Gastrocnemius medialis (tissue), 4 donors: ENCODE measurements around the gene TTBK1. TPM values are rescaled to one million over a fixed set of nuclear protein-coding genes. Genes with fewer than 3 reads are reported as not detected.

ENCODE experiments used
- ATAC-seq, 2 donors: fragments of 150-250 bp; one replicate each; pipeline ENCODE4 v1.9.1; 2016
- DNase-seq, 2 donors: peaks; one replicate each; pipeline ENCODE4 v3.0.0-alpha.2; 2019
- H3K27ac ChIP-seq, 4 donors: fragments of 200-600 bp; sonication (generic); 1 replicate in 1 of 4; 2 replicates in 3 of 4; pipeline ENCODE4 v1.5.1; 2016 to 2018; ENCODE audit warnings: mild to moderate bottlenecking in 2 of 4, moderate library complexity in 1 of 4
- H3K27me3 ChIP-seq, 3 donors: fragments of 200-600 bp; sonication (generic) in 2 of 3; 1 replicate in 1 of 3; 2 replicates in 2 of 3; pipeline versions ENCODE4 v1.5.1 to v1.6.0; 2016 to 2019; ENCODE audit warnings: mild to moderate bottlenecking in 1 of 3, moderate library complexity in 1 of 3
- H3K36me3 ChIP-seq, 2 donors: fragments of 200-600 bp; sonication (generic) in 1 of 2; one replicate each; pipeline ENCODE4 v1.5.1; 2017 to 2018
- H3K4me1 ChIP-seq, 2 donors: fragments of 200-600 bp; sonication (generic) in 1 of 2; one replicate each; pipeline ENCODE4 v1.5.1; 2016 to 2017; ENCODE audit warnings: mild to moderate bottlenecking in 2 of 2
- H3K4me3 ChIP-seq, 4 donors: fragments of 200-600 bp; sonication (generic) in 3 of 4; 1 replicate in 1 of 4; 2 replicates in 3 of 4; pipeline ENCODE4 v1.5.1; 2016 to 2019; ENCODE audit warnings: mild to moderate bottlenecking in 2 of 4
- H3K9me3 ChIP-seq, 3 donors: fragments of 200-600 bp; sonication (generic) in 2 of 3; 1 replicate in 1 of 3; 2 replicates in 2 of 3; pipeline ENCODE4 v1.5.1; 2016 to 2019
- CTCF ChIP-seq, 5 experiments: fragments of 450-650 bp in 3 of 5; fragments of 200-600 bp in 2 of 5; sonication (generic) in 2 of 5; IDR thresholded peaks in 4 of 5; conservative IDR thresholded peaks in 1 of 5; 1 replicate in 4 of 5; 2 replicates in 1 of 5; pipeline ENCODE4 v1.5.1; 2016 to 2019; ENCODE audit warnings: antibody characterized with exemption in 5 of 5, mild to moderate bottlenecking in 3 of 5, moderate library complexity in 3 of 5
- POLR2A ChIP-seq, 2 donors: fragments of 450-650 bp; IDR thresholded peaks; one replicate each; pipeline ENCODE4 v1.6.1; 2017; ENCODE audit warnings: antibody characterized with exemption in 2 of 2, mild to moderate bottlenecking in 2 of 2, moderate library complexity in 2 of 2
- in situ Hi-C, 4 donors: fragments of 200-750 bp; cut with MboI; loops; one replicate each; pipeline versions ENCODE4 v1.15.0 to v1.8.0; 2017; ENCODE audit warnings: low sequenced_read_pairs in 4 of 4
- intact Hi-C: fragments of 100-400 bp; cut with DNase I; formaldehyde crosslinking; loops from one replicate; pipeline ENCODE4 v1.15.1; 2023; ENCODE audit warnings: low total_unique reads
- total RNA-seq, 4 donors: library from RNA; depleted of rRNA; stranded (reverse); fragments of >200 nt; gene quantifications; one replicate each; pipeline versions ENCODE4 v1.1.0 to v1.2.3, GENCODE V29; 2016

Gene TTBK1
- total RNA-seq, 4 donors from 2014 or later: 0.04 TPM; not detected in 3

GRCh38 chr6:43297644-43298564, 54.6 kb downstream of the TTBK1 start, which contains the start of gene SLC22A7:
SLC22A7 (plus strand) TSS chr6:43298260; CDS start chr6:43298359, 99 bp downstream.
- no peak within 1 kb of the TSS for H3K27ac ChIP-seq
- intact Hi-C loops (no loop called here), in situ Hi-C loops (no loop called here)
- peaks cover 5 to 9% (median 6%) of the 10 kb centered on the region in 3 donors for H3K27me3 ChIP-seq
- H3K4me3 ChIP-seq: no peak within 1 kb of the TSS
- no peaks in the 10 kb centered on the region for H3K4me1 ChIP-seq
- ATAC-seq: no peak
- no peaks in the 10 kb centered on the region for H3K9me3 ChIP-seq
- no peak for DNase-seq
- TF ChIP-seq POLR2A (IDR thresholded peaks at IDR 0.05) (no peak), CTCF (IDR thresholded peaks at IDR 0.05 in 4 of 5, conservative IDR thresholded peaks at IDR 0.05 in 1 of 5) (no peak)
- no peaks in the 10 kb centered on the region for H3K36me3 ChIP-seq

GRCh38 chr6:43298565-43299337, 55.5 kb downstream of the TTBK1 start:
- no peak for ATAC-seq
- TF ChIP-seq POLR2A (IDR thresholded peaks at IDR 0.05) (no peak), CTCF (IDR thresholded peaks at IDR 0.05 in 4 of 5, conservative IDR thresholded peaks at IDR 0.05 in 1 of 5) (no peak)

GRCh38 chr6:43299338-43300293, 56.3 kb downstream of the TTBK1 start:
- peaks cover 5 to 9% (median 6%) of the 10 kb centered on the region in 3 donors for H3K27me3 ChIP-seq
- H3K4me3 ChIP-seq: no peak overlapping the region
- H3K36me3 ChIP-seq: no peaks in the 10 kb centered on the region
- TF ChIP-seq CTCF (IDR thresholded peaks at IDR 0.05 in 4 of 5, conservative IDR thresholded peaks at IDR 0.05 in 1 of 5) (no peak), POLR2A (IDR thresholded peaks at IDR 0.05) (no peak)
- no peak for ATAC-seq
- H3K27ac ChIP-seq: no peak overlapping the region
- in situ Hi-C loops: no loop called here
- intact Hi-C loops: no loop called here
- no peak for DNase-seq
- no peaks in the 10 kb centered on the region for H3K9me3 ChIP-seq
- H3K4me1 ChIP-seq: no peaks in the 10 kb centered on the region

More at GRCh38 chr6:43298565-43299337, 55.5 kb downstream of the TTBK1 start:
- H3K27me3 ChIP-seq: peaks cover 5 to 9% (median 6%) of the 10 kb centered on the region in 3 donors
- H3K36me3 ChIP-seq: no peaks in the 10 kb centered on the region
- intact Hi-C loops: no loop called here
- no peak overlapping the region for H3K27ac ChIP-seq
- H3K4me3 ChIP-seq: no peak overlapping the region
- no peaks in the 10 kb centered on the region for H3K9me3 ChIP-seq
- no peak for DNase-seq
- no peaks in the 10 kb centered on the region for H3K4me1 ChIP-seq
- in situ Hi-C loops: no loop called here
